DOHH2 (cell line): ENCODE data around the gene MAML2.
A peak's percentile ranks its signal among the peaks of the same experiment; 100 is the strongest.

Experiments
- CTCF ChIP-seq: fragments of 200-600 bp; sonication (generic); IDR thresholded peaks from one replicate; pipeline ENCODE4 v1.5.1; 2014; ENCODE audit warnings: antibody characterized with exemption, mild to moderate bottlenecking, low read depth, low read length; ENCODE audit not compliant: poor library complexity, severe bottlenecking
- EZH2phosphoT487 ChIP-seq: fragments of 200-600 bp; sonication (generic); IDR thresholded peaks from 2 replicates; pipeline ENCODE4 v1.6.1; 2017; ENCODE audit warnings: borderline replicate concordance, mild to moderate bottlenecking, antibody characterized with exemption, low read length, moderate library complexity, mixed read lengths

GRCh38 chr11:96012086-96012824, 330.7 kb downstream of the MAML2 start:
- no peak for TF ChIP-seq EZH2phosphoT487
- peak; percentile 56 for TF ChIP-seq CTCF
